GM21529 (cell line): ENCODE measurements around the gene ROCK2.
A peak's percentile ranks its signal among the peaks of the same experiment; 100 is the strongest.
"Not testable (repeated sequence)": the region's sequence is repeated elsewhere in the genome, so short reads cannot be mapped to it uniquely, and the experiment has no call there.

Source experiments
- ATAC-seq: cut with Tn5 transposase; IDR thresholded peaks from one replicate; pipeline ENCODE4 v1.9.1; 2021; ENCODE audit not compliant: unreplicated experiment

Gene ROCK2

GRCh38 chr2:11241412-11242203 lies 102.8 kb downstream of the ROCK2 start:
- ATAC-seq = no peak

DNA sequence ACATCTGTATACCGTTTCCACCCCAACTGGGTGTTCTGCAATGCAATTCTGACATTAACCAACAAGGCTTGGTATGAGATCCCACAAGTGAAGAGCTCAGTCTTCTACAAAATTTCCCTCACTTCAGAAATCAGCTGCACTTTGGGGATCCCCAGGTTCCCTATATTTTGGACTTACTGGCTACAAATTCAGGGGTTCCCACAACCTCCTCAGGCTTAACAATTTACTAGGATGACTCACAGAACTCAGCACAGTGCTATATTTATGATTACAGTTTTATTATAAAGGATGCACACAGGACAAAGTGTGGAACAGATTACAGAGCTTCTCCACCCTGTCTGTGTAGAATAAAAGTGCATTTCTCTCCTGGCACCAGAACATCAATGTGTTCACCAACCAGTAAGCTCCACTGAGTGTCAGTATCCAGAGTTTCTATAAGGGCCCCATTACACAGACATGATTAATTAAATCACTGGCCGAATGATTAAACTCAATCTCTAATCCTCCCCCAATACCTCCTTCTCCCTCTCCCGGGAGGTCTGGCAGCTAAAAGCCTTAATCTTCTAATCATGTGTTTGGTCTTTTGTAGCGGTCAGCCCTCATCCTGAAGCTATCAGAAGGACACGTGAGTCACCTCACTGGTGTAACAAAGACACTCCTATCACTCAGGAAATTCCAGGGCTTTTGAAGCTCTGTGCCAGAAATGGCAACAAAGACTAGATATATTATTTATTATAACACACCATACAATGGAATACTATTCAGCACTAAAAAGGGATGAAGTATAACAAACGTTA lies 104.6 kb downstream of the ROCK2 start:
- ATAC-seq = no peak

DNA sequence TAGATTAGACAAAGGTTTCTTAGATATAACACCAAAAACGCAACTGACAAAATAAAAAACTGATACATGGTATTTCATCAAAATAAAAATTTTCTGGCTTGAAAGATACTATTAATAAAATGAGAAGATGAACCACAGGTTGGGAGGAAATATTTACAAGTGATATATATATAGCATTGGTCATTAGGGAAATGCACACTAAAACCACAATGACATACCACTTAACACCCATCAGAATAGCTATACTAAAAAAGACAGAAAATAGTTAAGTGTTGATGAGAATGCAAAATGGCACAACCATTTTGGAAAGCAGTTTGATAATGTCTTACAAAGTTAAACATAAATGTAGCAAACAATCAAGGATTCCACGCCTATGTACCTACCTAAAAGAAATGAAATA lies 105.3 kb downstream of the ROCK2 start:
- ATAC-seq = no peak

- ATAC-seq = no peak
Observed at GRCh38 chr2:11237122-11237521, 107.3 kb downstream of the ROCK2 start.

DNA sequence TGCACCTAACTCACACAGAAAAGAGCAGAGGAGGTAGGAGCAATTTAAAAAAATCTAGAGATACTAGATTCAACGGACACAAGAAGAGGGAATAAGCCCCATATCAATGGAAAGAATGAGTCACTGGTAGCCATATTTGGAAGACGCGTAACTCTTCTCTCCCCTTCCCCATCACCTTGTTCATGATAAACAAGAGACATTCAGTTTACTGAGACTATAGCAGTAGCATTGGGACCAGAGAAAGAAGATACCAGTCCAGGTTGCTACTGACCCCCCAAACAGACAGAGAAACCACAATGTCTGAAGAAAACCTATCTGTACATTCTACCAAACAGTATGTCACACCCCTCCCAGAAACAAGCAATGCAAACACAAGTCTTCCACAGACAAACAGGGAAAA lies 108.1 kb downstream of the ROCK2 start:
- no peak for ATAC-seq

DNA sequence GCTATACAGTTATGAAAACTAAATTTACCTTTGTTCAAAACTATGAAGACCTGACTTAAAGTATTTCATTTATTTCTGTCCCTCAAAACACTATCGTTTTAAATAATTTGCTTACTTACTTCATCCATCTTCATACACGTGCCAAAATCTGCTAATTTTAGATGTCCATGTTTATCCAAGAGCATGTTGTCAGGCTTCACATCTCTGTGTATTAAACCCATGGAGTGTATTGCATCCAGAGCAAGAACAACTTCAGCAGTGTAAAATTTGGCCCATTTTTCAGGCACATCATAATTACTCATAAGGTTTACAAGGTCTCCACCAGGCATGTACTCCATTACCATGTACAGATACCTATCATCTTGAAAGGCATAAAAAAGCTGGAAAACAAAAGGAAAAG lies 108.9 kb downstream of the ROCK2 start:
- ATAC-seq = no peak

- no peak for ATAC-seq
Observed at GRCh38 chr2:11234309-11234708, 110.1 kb downstream of the ROCK2 start.

- ATAC-seq = not testable (repeated sequence)
Observed at GRCh38 chr2:11231193-11231592, 113.2 kb downstream of the ROCK2 start.

GRCh38 chr2:11228692-11229091 lies 115.7 kb downstream of the ROCK2 start:
- no peak for ATAC-seq

DNA sequence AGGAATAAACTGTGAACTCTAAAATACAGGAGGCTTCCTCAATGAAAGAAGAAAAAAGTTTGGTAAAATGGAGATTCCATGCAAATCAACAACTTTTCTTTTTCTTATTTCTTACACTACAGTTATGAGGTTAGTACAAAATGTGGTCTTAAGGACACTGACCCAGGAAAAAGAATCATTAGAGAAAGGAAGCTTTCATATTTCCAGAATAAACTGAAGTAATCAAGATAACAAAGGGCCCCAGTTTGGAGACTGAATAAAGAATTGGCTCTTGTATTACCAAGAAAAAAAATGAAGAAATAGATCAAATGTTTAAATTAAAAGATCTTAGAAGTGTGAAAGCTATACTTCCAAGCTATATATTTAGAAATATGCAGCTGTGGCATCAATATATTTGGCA lies 116.8 kb downstream of the ROCK2 start:
- ATAC-seq = no peak

- ATAC-seq = peak; percentile 42
Observed at GRCh38 chr2:11224887-11225286, 119.5 kb downstream of the ROCK2 start.

- ATAC-seq = no peak
Observed at GRCh38 chr2:11222845-11223244, 121.6 kb downstream of the ROCK2 start.

DNA sequence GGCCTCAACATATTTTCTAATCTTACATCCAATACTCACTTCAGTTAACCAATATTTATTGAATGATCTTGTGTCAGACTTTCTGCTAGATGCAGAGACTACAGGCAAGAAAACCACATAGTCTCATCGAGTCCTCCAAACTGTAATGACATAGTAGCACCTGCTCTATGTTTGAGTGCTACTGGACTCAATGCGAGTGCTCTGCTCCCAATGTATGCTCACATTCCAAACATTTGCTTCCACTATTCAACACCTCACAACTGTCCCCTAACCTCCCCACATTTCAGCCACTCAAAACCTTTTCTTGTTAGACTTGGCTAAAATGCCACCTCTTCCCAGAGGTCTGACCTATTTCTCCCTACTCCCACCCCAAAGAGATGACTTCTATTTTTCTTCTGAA lies 124.0 kb downstream of the ROCK2 start:
- ATAC-seq = no peak

DNA sequence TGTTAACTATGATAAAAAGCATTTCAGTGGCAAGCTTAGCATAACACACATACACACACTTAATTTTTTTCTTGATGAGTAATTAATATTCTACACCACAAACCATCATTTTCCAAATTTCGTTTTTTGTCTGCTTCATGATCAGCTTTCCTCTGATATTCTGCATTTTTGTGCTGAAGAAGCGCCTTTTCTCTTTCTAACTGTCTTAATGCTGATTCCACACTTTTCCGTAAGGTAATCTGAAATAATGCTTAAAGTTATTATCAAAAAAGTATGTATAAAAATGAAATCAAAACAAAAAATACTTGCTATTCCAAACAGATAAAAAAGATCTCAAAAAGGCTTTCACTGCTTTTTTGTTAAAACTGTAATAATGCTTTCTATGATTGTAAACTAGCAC lies 129.0 kb downstream of the ROCK2 start:
- ATAC-seq = no peak

GRCh38 chr2:11214770-11215169 lies 129.7 kb downstream of the ROCK2 start:
- ATAC-seq = no peak

DNA sequence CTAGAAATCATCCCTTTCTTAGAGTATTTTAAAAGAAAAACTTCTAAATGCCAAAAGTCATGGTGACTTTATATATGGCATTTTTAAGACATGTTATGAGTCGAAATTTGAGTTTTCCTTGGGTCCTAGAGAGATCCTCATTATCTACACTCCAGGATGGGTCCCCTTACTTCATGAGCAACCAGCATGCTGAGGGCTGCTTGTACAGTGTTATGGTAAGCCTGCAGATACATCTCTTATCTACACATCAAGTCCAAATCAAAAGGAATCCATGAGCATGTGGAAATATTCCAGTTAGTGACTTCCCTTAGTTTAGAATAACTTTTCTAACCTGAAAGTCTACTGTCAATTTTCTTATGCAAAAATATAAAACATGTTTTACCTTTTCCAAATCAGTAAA lies 130.5 kb downstream of the ROCK2 start:
- ATAC-seq = no peak

- ATAC-seq = no peak
Observed at GRCh38 chr2:11213090-11213638, 131.3 kb downstream of the ROCK2 start.

GRCh38 chr2:11212645-11213044 lies 131.8 kb downstream of the ROCK2 start:
- no peak for ATAC-seq

- ATAC-seq = no peak
Observed at GRCh38 chr2:11208083-11208482, 136.4 kb downstream of the ROCK2 start.

DNA sequence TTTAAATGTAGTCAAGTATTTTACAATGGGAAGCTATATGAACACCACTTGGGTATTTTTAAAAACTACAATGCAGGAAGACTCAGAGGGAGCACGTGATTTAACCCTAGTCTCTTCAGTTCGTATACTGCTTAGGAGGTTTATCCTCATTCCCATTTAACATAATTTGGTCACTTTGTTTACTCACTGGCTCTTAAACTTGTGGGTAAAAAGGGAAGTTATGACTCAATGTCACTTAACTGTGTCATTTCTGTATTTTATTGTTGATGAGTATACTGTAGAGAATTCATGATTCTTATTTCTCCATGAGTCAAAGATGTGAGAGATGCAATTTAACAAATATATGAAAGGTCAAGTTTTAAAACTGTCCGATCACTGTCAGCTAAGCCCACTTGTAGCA lies 141.0 kb downstream of the ROCK2 start:
- peak; percentile 78 for ATAC-seq

DNA sequence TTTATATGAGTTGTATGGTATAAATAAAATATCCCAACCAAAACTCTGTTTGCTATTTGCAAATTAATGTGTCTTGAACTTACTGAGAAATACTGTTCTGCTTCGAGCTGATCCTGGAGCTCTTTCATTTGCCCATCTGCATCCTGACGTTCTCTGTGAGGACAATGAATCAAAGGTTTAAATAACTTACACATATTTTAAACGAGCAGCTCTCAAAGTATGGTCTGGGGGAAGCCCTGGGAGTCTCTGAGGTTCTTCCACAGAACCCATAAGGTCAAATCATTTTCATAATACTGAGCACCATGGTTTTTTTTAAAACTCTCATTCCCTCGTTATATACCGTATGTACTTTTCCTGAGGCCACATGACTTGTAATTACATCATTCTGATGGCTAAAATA lies 142.5 kb downstream of the ROCK2 start:
- ATAC-seq = no peak

GRCh38 chr2:11200651-11201050 lies 143.8 kb downstream of the ROCK2 start:
- no peak for ATAC-seq
